G401 (cell line): ENCODE data around the gene NSDHL. TPM values are rescaled to one million over a fixed set of nuclear protein-coding genes. Genes with fewer than 3 reads are reported as not detected.

ENCODE experiments used
- DNase-seq: peaks from one replicate; pipeline ENCODE4 v3.0.0-alpha.2; 2015; ENCODE audit warnings: low spot score
- in situ Hi-C: cut with HindIII; loops from 2 replicates; pipeline ENCODE4 v1.10.0; 2016; ENCODE audit warnings: low sequenced_read_pairs, mixed read lengths
- total RNA-seq: library from RNA; depleted of rRNA; stranded (reverse); fragments of >200 nt; shearing (Covaris generic); gene quantifications from 2 replicates; pipeline ENCODE4 v1.2.3, GENCODE V29; 2014

Gene NSDHL
- total RNA-seq, 1 experiment from 2014 or later, result 30.1 TPM

- in situ Hi-C loops, result no loop called here
- DNase-seq, result no peak
Measured at GRCh38 chrX:152884171-152884570, 53.3 kb downstream of the NSDHL start.

- DNase-seq, result peak; percentile 47
- in situ Hi-C loops, result no loop called here
Measured at GRCh38 chrX:152886716-152887115, 55.9 kb downstream of the NSDHL start.

GRCh38 chrX:152892499-152892898 lies 61.6 kb downstream of the NSDHL start:
- in situ Hi-C loops, result no loop called here

GRCh38 chrX:152892999-152893891 lies 62.4 kb downstream of the NSDHL start:
- no peak for DNase-seq
- in situ Hi-C loops, result no loop called here

More at GRCh38 chrX:152892499-152892898, 61.6 kb downstream of the NSDHL start:
- no peak for DNase-seq

GRCh38 chrX:152893980-152894610 lies 63.2 kb downstream of the NSDHL start:
- in situ Hi-C loops, result no loop called here

GRCh38 chrX:152895121-152895520 lies 64.3 kb downstream of the NSDHL start:
- no peak for DNase-seq
- in situ Hi-C loops, result no loop called here

More at GRCh38 chrX:152893980-152894610, 63.2 kb downstream of the NSDHL start:
- no peak for DNase-seq

GRCh38 chrX:152895724-152896420 lies 65.0 kb downstream of the NSDHL start:
- no peak for DNase-seq
- in situ Hi-C loops, result no loop called here

- in situ Hi-C loops, result no loop called here
- no peak for DNase-seq
Measured at GRCh38 chrX:152896450-152896849, 65.6 kb downstream of the NSDHL start.

GRCh38 chrX:152897222-152898131 lies 66.6 kb downstream of the NSDHL start, which contains the start of gene ZNF185:
TSS of gene ZNF185 (plus strand) at chrX:152898067. CDS start at chrX:152914490, 16,423 bp downstream.
- no peak for DNase-seq
- in situ Hi-C loops, result no loop called here

- DNase-seq, result no peak
- in situ Hi-C loops, result no loop called here
Measured at GRCh38 chrX:152898442-152898841, 67.6 kb downstream of the NSDHL start.

- DNase-seq, result no peak
- in situ Hi-C loops, result no loop called here
Measured at GRCh38 chrX:152899111-152899873, 68.4 kb downstream of the NSDHL start.

GRCh38 chrX:152899874-152900719 lies 69.2 kb downstream of the NSDHL start:
- in situ Hi-C loops, result no loop called here
- peak; percentile 77 for DNase-seq

GRCh38 chrX:152900937-152901445 lies 70.1 kb downstream of the NSDHL start:
- DNase-seq, result no peak
- in situ Hi-C loops, result no loop called here

GRCh38 chrX:152901816-152902501 lies 71.1 kb downstream of the NSDHL start:
- no peak for DNase-seq
- in situ Hi-C loops, result no loop called here

- DNase-seq, result no peak
- in situ Hi-C loops, result no loop called here
Measured at GRCh38 chrX:152902502-152902820, 71.6 kb downstream of the NSDHL start.

GRCh38 chrX:152903589-152903988 lies 72.7 kb downstream of the NSDHL start:
- no peak for DNase-seq
- in situ Hi-C loops, result no loop called here
